GM19023 (cell line): ENCODE measurements around the gene NDUFAF2.
"Not testable (repeated sequence)": the region's sequence is repeated elsewhere in the genome, so short reads cannot be mapped to it uniquely, and the experiment has no call there.

Experiments used
- ATAC-seq: cut with Tn5 transposase; IDR thresholded peaks from one replicate; pipeline ENCODE4 v1.9.1; 2021; ENCODE audit warnings: mild to moderate bottlenecking, moderate library complexity; ENCODE audit not compliant: unreplicated experiment

NDUFAF2 gene, protein sequence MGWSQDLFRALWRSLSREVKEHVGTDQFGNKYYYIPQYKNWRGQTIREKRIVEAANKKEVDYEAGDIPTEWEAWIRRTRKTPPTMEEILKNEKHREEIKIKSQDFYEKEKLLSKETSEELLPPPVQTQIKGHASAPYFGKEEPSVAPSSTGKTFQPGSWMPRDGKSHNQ

DNA sequence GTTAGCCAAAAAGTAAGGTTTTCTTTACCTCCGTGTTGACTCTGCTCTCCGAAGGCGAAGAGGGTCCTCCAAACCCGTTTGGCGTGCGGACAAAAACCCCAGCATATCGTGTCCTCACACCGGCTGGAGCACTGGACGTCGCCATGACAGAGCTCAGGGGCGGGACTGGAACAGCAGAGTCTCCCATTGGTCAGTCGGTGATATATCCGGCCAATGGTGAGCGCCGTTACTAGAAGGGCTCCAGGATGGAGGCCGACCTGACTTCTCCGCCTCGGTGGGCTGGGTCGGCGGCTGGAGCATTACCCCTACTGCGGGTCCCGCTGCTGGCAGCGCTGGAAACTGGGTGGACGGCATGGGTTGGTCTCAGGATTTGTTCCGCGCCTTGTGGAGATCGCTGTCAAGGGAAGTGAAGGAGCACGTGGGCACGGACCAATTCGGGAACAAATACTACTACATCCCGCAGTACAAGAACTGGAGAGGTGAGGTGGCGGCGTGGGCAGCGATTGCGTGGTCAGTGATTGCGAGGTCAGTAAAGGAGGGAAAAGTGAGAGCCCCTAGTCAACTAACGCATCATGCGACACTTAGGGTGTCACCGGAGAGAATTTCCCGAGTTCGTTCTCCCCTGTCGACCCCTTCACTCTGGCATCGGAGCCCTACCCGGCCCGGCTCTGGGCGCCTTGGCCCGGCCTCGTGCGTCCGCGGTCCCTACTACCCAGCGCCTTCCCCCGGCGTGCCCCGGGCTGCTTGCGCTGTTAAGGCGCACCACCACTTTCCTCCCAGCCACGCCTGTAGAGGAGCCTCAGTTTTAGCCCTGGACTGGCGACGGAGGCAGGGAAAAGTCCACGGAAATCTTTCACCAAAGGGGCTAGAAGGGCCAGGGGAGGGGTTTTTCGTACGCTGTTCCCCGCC, at the start of gene NDUFAF2, which contains the start of gene ERCC8:
TSS of gene NDUFAF2 (plus strand) at position 302 of the 909 bp plus-strand sequence. CDS start at position 353, 51 bp downstream.
TSS of gene ERCC8 (minus strand) at position 167 of the 909 bp plus-strand sequence. CDS start at position 105, 62 bp downstream.
- peak; percentile 100 for ATAC-seq

DNA sequence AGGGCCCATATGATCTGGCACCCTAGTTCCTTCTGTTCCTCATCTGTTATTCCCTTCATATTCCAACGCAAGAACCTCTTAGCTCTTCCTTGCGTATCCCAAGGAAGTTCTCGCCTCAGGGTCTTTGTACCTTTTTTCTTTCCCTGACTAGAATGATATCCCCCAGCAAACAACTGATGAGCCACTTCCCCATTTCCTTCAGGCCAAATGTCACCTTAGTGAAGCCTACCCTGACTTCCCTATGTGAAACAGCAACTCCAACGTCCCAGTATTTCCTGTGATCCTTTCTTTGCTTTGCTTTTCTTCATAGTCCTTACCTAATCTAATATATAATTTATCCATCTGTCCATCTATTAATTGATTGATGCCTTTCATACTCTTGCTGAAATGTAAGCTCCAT, 48.0 kb upstream of the NDUFAF2 start:
- no peak for ATAC-seq

DNA sequence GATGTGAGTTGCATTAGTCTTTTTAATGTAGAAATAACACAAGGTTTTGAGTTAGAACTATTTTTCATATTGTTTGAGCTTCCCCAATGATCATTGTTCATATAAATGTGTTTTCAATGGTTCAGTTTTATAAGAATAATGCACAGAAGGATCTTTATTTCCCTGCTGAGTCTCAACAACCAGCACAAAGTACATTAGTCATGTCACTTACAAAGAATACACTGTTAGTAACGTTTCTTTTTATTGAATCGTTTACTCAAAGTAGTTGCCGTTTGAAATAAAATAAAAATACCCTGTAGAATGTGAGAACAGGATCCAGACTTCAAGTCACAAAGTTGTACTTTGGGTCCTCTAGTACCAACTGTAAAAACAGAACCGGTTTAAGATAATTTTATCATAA, 41.6 kb upstream of the NDUFAF2 start:
- ATAC-seq: no peak

DNA sequence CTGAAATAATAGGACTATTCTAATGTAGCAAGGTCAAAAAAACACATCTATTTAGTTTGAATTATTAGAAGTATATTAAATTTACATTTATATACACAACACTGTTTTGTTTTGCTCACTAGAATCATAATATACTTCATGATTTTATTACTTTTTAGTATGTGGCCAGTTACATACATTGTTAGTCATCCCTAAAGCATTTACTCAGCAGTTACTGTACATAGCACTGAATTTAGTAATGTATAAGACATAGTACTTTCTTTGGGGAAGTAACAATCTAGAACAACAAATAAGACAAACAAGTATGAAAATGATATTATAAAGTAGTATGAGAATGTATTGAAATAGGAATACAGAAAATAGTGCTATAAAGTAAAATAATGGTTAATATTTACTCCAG, 28.4 kb upstream of the NDUFAF2 start:
- ATAC-seq: no peak

DNA sequence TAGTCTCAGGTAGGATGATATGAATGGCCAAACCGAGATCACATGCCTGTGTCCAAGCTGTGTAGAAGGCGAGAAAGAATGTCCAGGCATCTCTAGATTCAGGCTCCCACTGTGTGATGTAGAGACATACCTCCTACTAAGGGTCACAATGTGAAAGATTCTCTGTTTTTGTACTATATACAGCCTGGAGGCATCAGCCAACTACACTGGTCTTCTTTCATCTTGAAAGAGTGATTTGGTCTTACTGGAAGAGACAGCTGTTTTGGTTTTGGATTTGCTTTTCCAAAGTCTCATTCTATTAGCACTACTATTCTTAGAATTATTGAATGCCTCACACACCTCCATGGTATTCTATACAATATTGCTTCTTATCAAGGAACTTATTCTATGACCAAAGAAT, 26.5 kb upstream of the NDUFAF2 start:
- no peak for ATAC-seq

DNA sequence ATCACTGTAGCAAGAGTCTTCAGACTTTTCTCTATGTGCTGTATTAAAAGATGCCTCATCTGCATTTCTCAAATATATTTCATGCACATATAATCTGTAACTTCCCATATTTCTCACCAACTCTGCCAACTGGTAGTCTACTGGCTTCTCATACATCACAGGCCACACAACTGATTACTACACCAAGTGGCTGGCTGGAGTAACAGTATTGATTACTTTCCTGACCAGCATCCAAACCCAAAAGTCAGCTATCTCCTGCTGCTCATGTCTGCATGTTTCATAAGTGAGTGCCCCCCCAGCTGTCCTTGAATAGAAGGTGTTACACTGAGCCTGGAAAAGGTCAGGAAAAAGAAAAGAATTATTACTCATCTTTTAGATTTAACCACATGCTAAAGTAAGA, 17.6 kb upstream of the NDUFAF2 start:
- no peak for ATAC-seq

DNA sequence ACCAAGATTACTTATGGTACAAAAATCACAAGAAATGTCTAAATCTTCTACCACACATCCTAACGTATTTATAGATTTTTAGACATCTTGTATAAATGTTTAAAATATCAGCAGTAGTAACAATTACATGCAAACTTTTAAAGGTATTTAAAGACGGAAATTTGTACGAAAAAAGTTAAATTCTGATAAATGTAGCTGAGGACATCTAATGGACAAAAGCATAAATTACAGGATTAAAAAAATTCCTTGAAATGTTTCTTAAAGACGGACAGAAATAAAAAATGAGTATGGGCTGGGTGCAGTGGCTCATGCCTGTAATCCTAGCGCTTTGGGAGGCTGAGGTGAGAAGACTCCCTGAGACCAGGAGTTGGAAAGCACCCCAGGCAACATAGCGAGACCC, 16.0 kb upstream of the NDUFAF2 start:
- ATAC-seq: no peak

DNA sequence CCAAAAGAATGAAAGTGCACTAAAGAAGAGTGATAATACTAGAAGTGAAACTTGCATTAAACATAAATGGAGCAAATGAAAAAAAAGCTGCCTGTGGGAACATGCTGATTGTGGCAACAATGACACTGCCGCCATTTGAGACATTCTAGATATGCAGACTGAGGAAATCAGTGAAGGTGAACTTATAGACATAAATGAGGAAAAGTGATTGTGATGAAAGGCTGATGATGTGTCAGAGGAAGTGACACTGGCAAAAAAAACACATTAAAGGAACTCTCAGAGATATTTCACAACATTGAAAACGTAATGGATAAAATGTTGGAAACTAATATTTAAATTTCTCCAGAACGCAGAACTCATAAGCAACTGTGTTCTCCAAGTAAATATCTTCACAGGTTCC, 1.4 kb upstream of the NDUFAF2 start:
- no peak for ATAC-seq

DNA sequence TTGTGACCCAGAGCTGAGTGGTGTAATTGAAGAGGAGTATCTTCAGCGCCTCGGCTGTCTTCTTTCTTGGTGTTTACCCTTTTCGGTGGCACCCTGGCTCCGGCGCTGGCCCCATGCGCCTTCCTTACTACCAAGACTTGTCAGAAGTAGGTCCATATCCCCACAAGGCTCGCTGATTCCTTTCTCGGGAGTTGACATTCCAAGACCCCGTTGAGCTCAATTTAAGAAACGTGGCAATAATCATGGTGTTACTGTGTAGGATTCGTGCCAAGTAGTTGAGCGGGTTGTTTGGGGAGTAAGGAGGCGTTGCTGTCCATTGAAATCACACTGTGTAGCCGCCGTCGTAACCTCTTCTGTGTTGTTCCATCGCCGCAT, 795 bp downstream of the NDUFAF2 start:
- peak; percentile 19 for ATAC-seq

DNA sequence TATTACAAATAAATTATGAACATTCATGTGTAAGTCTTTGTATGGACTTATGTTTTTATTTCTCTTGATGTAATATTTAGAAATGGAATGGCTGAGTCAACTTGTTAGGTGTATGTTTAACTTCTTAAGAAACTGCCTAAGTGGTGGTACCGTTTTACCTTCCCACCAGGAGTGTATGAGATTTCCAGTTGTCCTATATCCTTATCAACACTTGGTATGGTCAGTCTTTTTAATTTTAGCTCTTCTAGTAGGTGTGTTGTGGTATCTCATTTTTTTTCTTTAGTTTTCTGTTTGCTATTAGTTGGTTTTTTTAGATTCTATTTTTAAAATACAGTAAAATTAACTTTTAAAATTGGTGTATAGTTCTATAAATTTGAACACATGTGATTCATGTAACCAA, 3.7 kb downstream of the NDUFAF2 start:
- ATAC-seq: no peak

DNA sequence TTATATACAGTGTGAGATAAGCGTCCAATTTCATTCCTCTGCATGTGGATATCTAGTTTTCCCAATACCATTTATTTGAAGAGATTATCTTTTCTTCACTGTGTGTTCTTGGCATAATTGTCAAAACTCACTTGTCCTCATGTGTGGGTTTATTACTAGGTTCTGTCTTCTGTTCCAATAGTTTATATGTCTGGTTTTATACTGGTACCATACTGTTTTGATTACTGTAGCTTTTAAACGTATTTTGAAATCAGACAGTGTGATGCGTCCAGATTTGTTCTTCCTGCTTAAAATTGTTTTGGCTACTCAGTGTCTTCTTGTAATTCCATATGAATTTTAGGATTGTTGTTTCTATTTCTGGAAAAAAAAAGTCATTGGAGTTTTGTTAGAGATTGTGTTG, 10.2 kb downstream of the NDUFAF2 start:
- ATAC-seq: no peak

DNA sequence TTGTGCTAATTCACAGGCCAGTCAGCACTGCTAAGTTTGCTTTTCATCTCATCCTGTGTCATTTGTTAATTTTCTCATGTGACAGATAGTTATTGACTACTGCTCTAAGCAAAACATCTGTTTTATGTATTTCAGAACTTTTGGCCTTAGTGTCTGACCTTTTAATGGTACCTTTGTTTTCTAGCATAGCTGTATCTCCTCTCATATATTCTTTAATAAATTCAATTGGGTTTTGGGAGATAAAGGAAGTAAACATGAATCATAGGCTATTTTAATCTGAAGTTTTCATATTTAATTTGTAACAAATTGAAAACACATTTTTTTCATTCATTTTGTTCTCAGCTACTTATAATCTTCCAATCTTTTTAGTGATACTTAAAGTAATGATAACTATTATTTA, 13.1 kb downstream of the NDUFAF2 start:
- no peak for ATAC-seq

DNA sequence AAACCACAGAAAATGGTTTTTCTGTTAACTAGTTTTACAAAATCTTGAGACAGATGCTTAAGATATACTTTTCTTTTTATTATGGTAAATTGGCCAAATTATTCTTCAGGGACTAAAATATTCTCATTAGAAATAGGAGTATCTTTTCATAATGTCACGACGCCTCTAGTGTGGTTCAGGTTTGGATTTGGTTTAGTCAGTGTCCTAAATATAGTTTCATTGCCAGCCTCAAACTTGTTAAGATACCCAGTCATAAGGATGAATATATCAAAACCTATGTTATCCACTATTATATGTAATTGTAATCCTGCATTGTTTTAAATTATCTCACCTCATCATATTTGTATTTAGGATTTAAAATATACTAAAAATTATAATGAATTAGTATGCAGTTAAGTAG, 13.7 kb downstream of the NDUFAF2 start:
- ATAC-seq: no peak

DNA sequence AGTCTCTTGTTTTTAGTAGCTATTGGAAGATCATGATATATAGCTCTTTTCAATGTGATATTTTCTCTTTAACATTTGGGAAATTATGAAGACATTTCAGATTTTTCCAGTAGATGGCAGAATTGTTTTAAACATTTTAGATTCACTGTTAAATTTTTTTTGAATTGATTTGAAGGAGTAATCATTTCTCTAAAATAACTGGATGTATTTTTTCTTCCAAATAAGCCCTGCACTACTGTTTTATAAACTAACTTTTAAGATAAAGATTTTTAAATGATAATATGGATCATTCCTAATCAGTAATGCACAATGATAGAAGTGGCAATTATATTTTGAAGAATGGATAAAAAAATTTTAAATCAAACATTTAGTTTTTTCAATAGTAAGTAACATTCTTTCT, 14.2 kb downstream of the NDUFAF2 start:
- no peak for ATAC-seq

DNA sequence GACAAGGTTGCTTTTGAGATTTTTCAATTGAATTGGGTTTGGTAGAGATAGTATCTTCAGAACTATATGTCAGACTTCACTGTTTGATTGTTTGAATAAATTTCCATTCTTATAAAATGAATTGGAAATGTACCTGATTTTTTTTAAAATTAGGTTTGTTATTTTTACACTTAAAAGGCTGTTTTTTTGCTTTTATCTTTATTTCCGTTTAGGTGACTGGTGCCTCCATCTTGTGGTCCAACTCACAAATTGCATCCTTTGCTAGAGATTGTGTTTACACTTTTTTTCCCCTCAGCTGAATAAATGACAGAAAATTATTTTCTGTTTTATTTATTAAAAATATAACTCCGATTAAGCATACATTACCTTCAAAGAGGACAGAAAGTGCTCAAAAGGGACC, 15.6 kb downstream of the NDUFAF2 start:
- no peak for ATAC-seq

DNA sequence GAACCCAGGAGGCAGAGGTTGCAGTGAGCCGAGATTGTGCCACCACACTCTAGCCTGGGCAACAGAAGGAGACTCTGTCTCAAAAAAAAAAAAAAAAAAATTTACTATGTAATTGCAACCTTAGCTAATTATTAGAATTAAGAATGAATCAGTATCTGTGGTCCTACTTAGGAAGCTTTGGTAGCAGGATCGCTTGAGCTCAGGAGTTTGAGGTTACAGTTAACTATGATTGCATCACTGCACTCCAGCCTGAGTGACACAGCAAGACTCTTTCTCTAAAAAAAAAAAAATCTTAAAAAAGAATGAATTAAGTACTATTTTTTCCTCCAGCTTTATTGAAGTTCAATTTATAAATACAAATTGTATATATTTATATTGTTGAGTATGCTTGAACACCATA, 16.7 kb downstream of the NDUFAF2 start:
- ATAC-seq: no peak

DNA sequence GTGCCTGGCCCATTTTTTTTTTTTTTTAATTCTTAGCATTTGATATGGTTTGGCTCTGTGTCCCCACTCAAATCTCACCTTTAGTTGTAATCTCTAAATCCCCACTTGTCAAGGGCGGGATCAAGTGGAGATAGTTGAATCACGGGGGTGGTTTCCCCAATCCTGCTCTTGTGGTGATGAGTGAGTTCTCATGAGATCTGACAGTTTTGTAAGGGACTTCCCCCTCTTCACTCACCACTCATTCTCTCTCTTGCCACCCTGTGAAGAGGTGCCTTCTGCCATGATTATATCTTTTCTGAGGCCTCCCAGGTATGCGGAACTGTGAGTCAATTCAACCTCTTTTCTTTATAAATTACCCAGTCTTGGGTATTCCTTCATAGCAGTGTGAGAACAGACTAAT, 27.2 kb downstream of the NDUFAF2 start:
- ATAC-seq: no peak

DNA sequence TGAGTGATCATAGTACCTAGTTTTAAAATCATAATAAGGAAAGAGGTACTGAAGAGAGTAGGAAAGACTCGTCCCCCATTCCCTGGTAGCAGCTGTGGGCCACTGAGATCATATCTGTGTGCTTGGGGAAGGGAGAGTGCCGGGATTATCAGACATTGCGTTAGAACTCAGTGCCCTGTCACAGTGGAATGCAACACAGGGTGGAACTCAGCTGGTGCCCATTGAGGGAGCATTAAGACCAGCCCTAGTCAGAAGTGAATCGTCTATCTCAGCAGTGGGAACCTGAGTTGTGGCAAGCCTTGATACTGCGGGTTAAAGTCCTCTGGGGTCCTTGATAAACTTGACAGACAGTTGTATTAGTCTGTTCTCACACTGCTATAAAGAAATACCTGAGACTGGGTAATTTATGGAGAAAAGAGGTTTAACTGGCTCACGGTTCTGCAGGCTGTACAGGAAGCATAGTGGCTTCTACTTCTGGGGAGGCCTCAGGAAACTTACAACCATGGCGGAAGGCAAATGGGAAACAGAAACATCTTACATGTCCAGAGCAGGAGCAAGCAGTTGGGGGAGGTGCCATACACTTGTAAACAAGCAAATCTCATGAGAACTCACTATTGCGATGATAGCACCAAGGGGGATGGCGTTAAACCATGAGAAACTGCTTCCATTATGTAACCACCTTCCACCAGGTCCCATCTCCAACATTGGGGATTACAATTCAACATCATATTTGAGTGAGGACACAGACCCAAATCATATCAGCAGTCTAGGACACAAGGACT, 33.1 kb downstream of the NDUFAF2 start:
- ATAC-seq: no peak

DNA sequence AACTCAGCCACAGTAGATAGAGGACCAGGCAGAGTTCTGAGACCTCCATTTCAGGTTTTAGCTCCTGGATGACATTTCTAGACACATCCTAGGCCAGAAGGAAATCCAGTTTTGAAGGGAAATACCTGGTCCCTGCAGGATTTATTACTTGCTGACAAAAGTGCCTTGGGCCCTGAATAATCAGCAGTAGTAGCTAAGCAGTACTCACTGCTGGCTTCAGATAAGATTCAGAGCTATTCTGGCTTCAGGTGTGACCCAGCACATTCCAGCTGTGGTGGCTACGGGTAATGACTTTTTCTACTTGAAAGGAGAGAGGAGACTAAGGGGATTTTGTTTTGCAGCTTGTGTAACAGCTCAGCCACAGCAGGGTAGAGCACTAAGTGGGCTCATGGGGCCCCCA, 34.0 kb downstream of the NDUFAF2 start:
- no peak for ATAC-seq

DNA sequence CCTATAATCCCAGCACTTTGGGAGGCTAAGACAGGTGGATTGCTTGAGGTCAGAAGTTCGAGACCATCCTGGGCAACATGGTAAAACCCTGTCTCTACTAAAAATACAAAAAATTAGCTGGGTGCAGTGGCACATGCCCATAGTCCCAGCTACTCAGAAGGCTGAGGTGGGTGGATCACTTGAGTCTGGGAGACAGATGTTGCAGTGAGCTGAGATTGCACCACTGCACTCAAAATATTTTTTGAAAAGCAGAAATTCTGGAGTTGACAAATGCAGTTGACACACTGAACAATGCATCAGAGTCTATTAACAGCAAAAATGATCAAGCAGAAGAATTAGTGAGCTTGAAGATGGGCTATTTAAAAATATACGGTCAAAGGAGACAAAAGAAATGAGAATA, 35.5 kb downstream of the NDUFAF2 start:
- ATAC-seq: no peak

DNA sequence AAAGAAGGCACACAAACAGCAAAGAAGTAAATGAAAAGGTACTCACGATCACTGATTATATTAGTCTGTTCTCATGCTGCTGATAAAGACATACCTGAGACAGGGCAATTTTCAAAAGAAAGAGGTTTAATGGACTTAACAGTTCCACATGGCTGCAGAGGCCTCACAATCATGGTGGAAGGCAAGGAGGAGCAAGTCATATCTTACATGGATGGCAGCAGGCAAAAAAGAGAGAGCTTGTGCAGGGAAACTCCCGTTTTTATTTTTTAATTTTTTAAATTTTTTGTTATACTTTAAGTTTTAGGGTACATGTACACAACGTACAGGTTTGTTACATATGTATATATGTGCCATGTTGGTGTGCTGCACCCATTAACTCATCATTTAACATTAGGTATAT, 37.1 kb downstream of the NDUFAF2 start:
- ATAC-seq: not testable (repeated sequence)

DNA sequence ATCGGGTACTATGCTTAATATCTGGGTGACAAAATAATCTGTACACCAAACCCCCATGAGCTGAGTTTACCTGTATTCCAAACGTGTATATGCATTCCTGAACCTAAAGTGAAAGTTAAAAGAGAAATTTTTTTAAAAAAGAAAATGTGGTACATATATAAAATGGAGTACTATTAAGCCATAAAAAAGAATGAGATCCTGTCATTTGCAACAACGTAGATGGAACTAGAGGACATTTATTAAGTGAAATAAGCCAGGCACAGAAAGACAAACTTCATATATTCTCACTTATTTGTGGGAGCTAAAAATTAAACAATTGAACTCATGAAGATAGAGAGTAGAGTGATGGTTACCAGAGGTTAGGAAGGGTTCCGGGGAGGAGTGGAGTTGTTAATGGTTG, 44.8 kb downstream of the NDUFAF2 start:
- ATAC-seq: no peak
